NCI-H748 treated with DMSO at 0.1 percent for 48 hours (cell line): ENCODE data around the gene ZBTB4.

ENCODE experiments used
- DNase-seq: peaks from one replicate; lab custom pipeline; 2025; lab: John Stamatoyannopoulos, UW

ZBTB4 gene

DNA sequence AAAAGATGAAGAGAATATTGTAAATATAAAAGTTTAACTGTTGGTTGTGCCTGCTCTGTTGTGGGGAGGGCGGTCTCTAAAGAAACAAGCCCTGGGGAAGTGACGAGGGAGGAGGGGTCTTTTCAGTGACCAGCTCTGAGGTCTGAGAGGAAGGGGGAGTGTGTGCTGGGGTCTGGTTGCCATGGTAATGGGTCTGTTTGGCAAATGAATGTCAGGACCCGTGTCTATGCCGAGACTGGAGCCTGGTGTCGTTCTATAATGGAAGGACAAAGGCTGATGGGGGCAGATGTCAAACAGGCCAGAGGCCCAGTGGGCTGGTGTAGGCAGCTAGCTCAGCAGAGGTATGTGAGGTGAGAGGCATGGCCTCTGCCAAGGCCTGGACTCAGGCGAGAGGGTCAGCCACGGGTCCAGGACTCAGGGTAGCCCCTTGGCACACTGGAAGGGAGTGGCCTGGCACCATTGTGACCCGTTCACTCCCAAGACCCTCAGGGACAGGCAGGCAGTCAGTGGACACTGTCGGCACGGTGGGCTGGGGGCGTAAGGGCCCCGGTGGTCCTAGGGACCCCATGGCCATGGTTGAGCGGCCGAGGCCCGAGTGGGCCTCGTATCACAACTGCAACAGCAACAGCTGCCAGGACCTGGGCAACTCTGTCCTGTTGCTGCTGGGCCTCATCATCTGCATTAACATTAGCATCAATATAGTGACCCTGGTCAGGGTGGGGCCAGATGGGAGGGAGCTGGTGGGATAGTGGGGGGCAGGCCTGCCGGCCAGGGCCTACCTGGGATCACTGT lies 59.4 kb downstream of the ZBTB4 start, which contains the start of gene SPEM1:
Gene SPEM1, plus strand, starts transcription at position 506 of the 792 bp plus-strand sequence. Its CDS starts 61 bp downstream, at position 567.
- DNase-seq: no peak

DNA sequence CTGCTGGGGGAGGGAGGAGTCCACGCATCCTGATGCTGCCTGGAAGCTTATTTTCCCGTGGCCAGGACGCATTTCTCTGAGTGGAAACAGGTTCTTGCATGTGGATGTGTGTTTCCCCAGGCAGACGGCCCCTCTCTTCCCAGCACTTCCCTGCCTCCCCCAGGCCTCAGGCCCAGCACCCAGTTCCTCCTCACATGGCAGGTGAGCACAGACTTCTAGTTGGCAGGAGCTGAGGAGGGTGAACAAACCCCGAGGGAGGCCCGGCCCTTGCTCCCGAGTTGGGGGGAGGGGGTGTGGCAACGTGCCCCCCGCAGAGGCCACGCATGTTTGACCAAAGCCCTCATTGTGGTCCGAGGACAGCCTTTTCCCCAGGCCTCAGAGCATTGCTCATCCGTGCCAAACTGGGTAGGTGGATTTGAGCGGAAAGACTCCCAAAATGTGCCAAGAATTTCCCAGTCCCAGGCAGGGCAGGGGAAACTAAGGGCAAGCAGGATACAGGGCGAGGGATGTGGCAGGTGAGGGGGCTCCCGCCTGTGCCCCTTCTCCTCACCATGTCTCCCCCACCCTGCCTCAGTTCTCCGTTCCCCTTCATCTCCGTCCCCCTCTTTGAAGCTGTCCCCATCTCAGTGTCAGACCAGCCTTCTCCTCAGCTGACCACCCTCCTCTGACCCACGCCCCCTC lies 60.8 kb downstream of the ZBTB4 start:
- no peak for DNase-seq

- DNase-seq: no peak
These were observed 62.3 kb downstream of the ZBTB4 start for GRCh38 chr17:7417056-7417655.

GRCh38 chr17:7416323-7416722 lies 63.1 kb downstream of the ZBTB4 start:
- DNase-seq: no peak

DNA sequence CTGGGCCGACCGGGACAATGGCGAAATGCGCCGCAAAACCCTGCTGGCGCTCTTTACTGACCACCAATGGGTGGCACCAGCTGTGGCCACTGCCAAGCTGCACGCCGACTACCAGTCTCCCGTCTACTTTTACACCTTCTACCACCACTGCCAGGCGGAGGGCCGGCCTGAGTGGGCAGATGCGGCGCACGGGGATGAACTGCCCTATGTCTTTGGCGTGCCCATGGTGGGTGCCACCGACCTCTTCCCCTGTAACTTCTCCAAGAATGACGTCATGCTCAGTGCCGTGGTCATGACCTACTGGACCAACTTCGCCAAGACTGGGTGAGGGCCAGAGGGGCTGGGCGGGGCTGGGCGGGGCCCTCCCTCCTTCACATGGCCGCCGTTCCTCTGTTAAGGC lies 63.6 kb downstream of the ZBTB4 start:
- DNase-seq: no peak

GRCh38 chr17:7414837-7415236 lies 64.6 kb downstream of the ZBTB4 start:
- no peak for DNase-seq

DNA sequence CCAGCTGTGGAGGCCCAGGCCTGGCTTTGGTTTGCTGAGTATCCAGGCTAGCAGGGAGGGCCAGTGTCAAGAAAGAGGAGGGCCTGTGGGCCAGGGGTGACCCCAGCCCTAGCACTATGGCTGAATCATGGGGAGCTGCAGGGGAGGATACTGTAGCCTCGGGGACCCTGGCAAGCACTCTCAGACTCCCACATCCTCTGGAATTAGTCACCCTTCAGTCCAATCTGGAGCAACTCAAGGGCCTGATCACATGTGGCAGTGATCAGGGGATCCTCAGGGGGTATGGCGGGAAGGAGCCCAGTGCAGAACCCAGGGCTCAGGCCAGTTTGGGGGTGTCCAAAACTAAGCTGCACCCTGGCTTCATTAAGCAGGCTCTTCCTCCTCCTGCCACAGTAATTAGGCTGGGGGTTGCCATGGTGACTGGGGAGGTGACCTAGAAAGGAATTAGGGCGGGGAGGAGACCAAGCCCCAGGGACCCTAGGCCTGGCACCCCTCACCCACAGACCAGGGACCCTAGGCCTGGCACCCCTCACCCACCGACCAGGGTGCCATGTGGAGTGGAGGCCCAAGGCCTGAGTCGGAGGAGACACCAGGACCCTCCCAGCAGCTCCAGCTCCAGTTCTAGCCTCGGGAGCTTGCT lies 66.0 kb downstream of the ZBTB4 start:
- DNase-seq: no peak

- no peak for DNase-seq
These were observed 68.0 kb downstream of the ZBTB4 start for GRCh38 chr17:7411427-7411750.

GRCh38 chr17:7410634-7411426 lies 68.6 kb downstream of the ZBTB4 start:
- no peak for DNase-seq

DNA sequence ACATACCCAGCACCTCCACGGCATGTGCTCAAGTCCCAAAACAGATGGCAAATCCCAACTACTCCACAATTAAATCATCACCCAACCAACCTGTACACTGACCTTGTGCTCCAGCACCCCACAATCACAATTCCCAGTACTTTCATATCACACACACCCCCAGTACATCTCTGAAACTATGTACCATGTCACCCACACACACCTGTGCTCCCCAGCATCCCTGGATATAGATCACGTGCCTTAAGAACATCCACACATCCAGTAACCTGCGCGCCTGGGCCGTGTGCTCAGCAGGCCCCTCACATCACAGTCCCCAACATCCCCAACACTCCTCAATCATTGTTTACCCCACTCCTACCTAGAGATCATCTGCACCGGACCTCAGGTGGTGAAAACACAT lies 69.7 kb downstream of the ZBTB4 start:
- DNase-seq: no peak
